HL-60 (cell line): ENCODE results near the gene PDCL3.

Source experiments
- POLR2AphosphoS5 ChIP-seq: IDR thresholded peaks from 2 replicates; pipeline ENCODE4 v1.6.1; 2012; ENCODE audit warnings: low read depth
- REST ChIP-seq: IDR thresholded peaks from 2 replicates; pipeline ENCODE4 v1.6.1; 2012; ENCODE audit warnings: low read depth; ENCODE audit not compliant: insufficient replicate concordance
- TF ChIP-seq, protein P1 (sequence below): IDR thresholded peaks from one replicate; pipeline ENCODE4 v1.5.1; 2011; ENCODE audit warnings: low read length, control low read depth, inconsistent platforms; ENCODE audit not compliant: insufficient read depth

GRCh38 chr2:100562613-100563406, at the start of gene PDCL3:
- TF ChIP-seq, protein P1, sequence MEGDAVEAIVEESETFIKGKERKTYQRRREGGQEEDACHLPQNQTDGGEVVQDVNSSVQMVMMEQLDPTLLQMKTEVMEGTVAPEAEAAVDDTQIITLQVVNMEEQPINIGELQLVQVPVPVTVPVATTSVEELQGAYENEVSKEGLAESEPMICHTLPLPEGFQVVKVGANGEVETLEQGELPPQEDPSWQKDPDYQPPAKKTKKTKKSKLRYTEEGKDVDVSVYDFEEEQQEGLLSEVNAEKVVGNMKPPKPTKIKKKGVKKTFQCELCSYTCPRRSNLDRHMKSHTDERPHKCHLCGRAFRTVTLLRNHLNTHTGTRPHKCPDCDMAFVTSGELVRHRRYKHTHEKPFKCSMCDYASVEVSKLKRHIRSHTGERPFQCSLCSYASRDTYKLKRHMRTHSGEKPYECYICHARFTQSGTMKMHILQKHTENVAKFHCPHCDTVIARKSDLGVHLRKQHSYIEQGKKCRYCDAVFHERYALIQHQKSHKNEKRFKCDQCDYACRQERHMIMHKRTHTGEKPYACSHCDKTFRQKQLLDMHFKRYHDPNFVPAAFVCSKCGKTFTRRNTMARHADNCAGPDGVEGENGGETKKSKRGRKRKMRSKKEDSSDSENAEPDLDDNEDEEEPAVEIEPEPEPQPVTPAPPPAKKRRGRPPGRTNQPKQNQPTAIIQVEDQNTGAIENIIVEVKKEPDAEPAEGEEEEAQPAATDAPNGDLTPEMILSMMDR: no peak
- TF ChIP-seq REST (peak; percentile 36), POLR2AphosphoS5 (peak; percentile 65; the same call in 1 of the 2 replicates)
